Upper lobe of left lung (tissue), 4 donors: ENCODE data around the gene TUBB2A.
"Not testable (repeated sequence)": the region's sequence is repeated elsewhere in the genome, so short reads cannot be mapped to it uniquely, and the experiment has no call there.

Source experiments
- EP300 ChIP-seq, 4 donors: sonication (generic); formaldehyde crosslinking; IDR thresholded peaks; one replicate each; pipeline ENCODE4 v1.5.1; 2017; ENCODE audit warnings: antibody characterized with exemption in 4 of 4, control low read depth in 2 of 4
- POLR2A ChIP-seq, 4 donors: fragments of 450-650 bp; IDR thresholded peaks; one replicate each; pipeline ENCODE4 v1.5.1; 2016 to 2017; ENCODE audit warnings: antibody characterized with exemption in 4 of 4, mild to moderate bottlenecking in 2 of 4
- POLR2AphosphoS5 ChIP-seq, 2 donors: sonication (generic); formaldehyde crosslinking; IDR thresholded peaks; one replicate each; pipeline ENCODE4 v1.5.1; 2017; ENCODE audit warnings: antibody characterized with exemption in 2 of 2
- TF ChIP-seq, protein P1 (sequence below), 6 experiments: fragments of 450-650 bp in 4 of 6; fragments of 200-600 bp in 2 of 6; sonication (generic) in 2 of 6; IDR thresholded peaks; one replicate each; pipeline ENCODE4 v1.5.1; 2016 to 2019; ENCODE audit warnings: antibody characterized with exemption in 6 of 6

DNA sequence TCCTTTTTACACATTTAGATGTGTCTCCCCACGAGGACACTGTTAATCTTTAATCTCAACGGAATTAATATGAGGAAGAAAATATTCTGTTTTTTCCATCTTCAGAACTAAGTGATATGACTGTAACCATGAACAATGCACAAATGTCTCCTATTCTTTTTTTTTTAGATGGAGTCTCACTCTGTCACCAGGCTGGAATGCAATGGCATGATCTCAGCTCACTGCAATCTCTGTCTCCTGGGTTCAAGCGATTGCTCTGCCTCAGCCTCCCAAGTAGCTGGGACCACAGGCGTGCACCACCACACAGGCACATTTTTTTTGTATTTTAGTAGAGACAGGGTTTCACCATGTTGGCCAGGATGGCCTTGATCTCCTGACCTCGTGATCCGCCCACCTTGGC lies 19.5 kb downstream of the TUBB2A start:
- TF ChIP-seq, protein P1, sequence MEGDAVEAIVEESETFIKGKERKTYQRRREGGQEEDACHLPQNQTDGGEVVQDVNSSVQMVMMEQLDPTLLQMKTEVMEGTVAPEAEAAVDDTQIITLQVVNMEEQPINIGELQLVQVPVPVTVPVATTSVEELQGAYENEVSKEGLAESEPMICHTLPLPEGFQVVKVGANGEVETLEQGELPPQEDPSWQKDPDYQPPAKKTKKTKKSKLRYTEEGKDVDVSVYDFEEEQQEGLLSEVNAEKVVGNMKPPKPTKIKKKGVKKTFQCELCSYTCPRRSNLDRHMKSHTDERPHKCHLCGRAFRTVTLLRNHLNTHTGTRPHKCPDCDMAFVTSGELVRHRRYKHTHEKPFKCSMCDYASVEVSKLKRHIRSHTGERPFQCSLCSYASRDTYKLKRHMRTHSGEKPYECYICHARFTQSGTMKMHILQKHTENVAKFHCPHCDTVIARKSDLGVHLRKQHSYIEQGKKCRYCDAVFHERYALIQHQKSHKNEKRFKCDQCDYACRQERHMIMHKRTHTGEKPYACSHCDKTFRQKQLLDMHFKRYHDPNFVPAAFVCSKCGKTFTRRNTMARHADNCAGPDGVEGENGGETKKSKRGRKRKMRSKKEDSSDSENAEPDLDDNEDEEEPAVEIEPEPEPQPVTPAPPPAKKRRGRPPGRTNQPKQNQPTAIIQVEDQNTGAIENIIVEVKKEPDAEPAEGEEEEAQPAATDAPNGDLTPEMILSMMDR (IDR thresholded peaks at IDR 0.05): not testable (repeated sequence)
- TF ChIP-seq EP300, POLR2AphosphoS5, POLR2A (IDR thresholded peaks at IDR 0.05): not testable (repeated sequence)
